Astrocyte (in vitro differentiated cells and primary cell): ENCODE data around the gene AGPS. TPM values are rescaled to one million over a fixed set of nuclear protein-coding genes. Genes with fewer than 3 reads are reported as not detected.

ENCODE experiments used
- DNase-seq: peaks from one replicate; pipeline ENCODE4 v3.0.0-alpha.2; 2010; ENCODE audit warnings: low read depth
- FAIRE-seq: peaks from 2 replicates; lab custom pipeline; 2011; peaks lifted over from hg19 to GRCh38; lab: Jason Lieb, UNC
- H2AFZ ChIP-seq: 2 replicates; pipeline ENCODE4 v1.6.0; 2012; ENCODE audit warnings: low read depth, low read length, inconsistent platforms
- H3K27ac ChIP-seq: 2 replicates; pipeline ENCODE4 v1.5.1; 2011; ENCODE audit warnings: low read depth, low read length, inconsistent platforms
- H3K27me3 ChIP-seq: 2 replicates; pipeline ENCODE4 v1.6.0; 2011; ENCODE audit warnings: low read length, inconsistent platforms; ENCODE audit not compliant: insufficient read depth
- H3K36me3 ChIP-seq: 2 replicates; pipeline ENCODE4 v1.5.1; 2011; ENCODE audit warnings: low read length, inconsistent platforms; ENCODE audit not compliant: insufficient read depth
- H3K4me1 ChIP-seq: 2 replicates; pipeline ENCODE4 v1.5.1; 2011; ENCODE audit warnings: low read length, inconsistent platforms; ENCODE audit not compliant: insufficient read depth
- H3K4me2 ChIP-seq: 2 replicates; pipeline ENCODE4 v1.6.0; 2012; ENCODE audit warnings: low read length, inconsistent platforms
- H3K4me3 ChIP-seq: 2 replicates; pipeline ENCODE4 v1.5.1; 2011; ENCODE audit warnings: low read depth, mild to moderate bottlenecking, low read length, inconsistent platforms; ENCODE audit not compliant: insufficient read depth
- H3K79me2 ChIP-seq: 2 replicates; pipeline ENCODE4 v1.6.0; 2012; ENCODE audit warnings: mild to moderate bottlenecking, low read length, inconsistent platforms; ENCODE audit not compliant: insufficient read depth
- H3K9ac ChIP-seq: 2 replicates; pipeline ENCODE4 v1.6.0; 2012; ENCODE audit warnings: mild to moderate bottlenecking, low read length, inconsistent platforms
- H3K9me3 ChIP-seq: 2 replicates; pipeline ENCODE4 v1.5.1; 2012; ENCODE audit warnings: low read depth, mild to moderate bottlenecking, low read length, inconsistent platforms; ENCODE audit not compliant: insufficient read depth
- H4K20me1 ChIP-seq: 2 replicates; pipeline ENCODE4 v1.6.0; 2012; ENCODE audit warnings: low read length, inconsistent platforms; ENCODE audit not compliant: insufficient read depth
- H3K27ac Mint-ChIP-seq: one replicate; pipeline ENCODE4 v1.8.0; 2021; ENCODE audit warnings: mild to moderate bottlenecking, mixed read lengths; ENCODE audit not compliant: unreplicated experiment
- H3K27me3 Mint-ChIP-seq: one replicate; pipeline ENCODE4 v1.8.0; 2021; ENCODE audit warnings: low read depth, mixed read lengths; ENCODE audit not compliant: unreplicated experiment
- H3K36me3 Mint-ChIP-seq: one replicate; pipeline ENCODE4 v1.8.0; 2021; ENCODE audit warnings: low read depth, mixed read lengths; ENCODE audit not compliant: unreplicated experiment
- H3K4me1 Mint-ChIP-seq: one replicate; pipeline ENCODE4 v1.8.0; 2021; ENCODE audit warnings: low read depth, mixed read lengths; ENCODE audit not compliant: unreplicated experiment
- H3K4me3 Mint-ChIP-seq: one replicate; pipeline ENCODE4 v1.8.0; 2021; ENCODE audit warnings: mild to moderate bottlenecking, moderate library complexity, mixed read lengths; ENCODE audit not compliant: unreplicated experiment
- H3K9me3 Mint-ChIP-seq: one replicate; pipeline ENCODE4 v1.8.0; 2021; ENCODE audit warnings: mild to moderate bottlenecking, mixed read lengths; ENCODE audit not compliant: unreplicated experiment
- CTCF ChIP-seq: IDR thresholded peaks from 2 replicates; pipeline ENCODE4 v1.5.1; 2011; ENCODE audit warnings: low read depth, mild to moderate bottlenecking, inconsistent platforms, low read length, moderate library complexity; ENCODE audit not compliant: insufficient read depth
- EZH2 ChIP-seq: IDR thresholded peaks from 2 replicates; pipeline ENCODE4 v1.6.1; 2012; ENCODE audit warnings: mild to moderate bottlenecking, low read length, inconsistent platforms; ENCODE audit not compliant: insufficient read depth
- total RNA-seq: library from RNA; stranded (reverse); gene quantifications from 2 replicates; pipeline ENCODE4 v1.2.1, GENCODE V29; 2021

The AGPS gene
- total RNA-seq, 1 donor from 2014 or later, result 66.2 TPM

DNA sequence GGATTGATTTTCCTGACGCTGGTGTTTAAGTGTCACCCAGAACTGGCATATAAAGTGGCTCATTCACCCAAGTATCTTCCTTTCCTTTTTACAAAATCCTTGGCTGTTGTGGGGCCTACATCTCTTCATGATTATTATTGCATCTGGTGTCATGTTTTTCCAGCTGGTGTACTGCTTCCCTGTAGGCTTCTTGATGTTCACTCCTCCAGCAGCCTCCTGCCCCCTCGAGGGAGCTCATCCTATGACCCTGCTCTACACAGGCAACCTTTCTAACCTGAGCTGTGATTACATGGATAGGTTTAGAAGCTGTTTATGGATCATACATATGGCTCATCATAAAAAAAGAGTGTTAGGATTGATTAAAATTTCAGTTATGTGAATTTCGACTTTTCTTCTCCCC is 12.4 kb upstream of the AGPS start:
- Mint-ChIP-seq H3K27me3 (no peaks in the 10 kb centered on the region), H3K4me3 (no peak overlapping the region), H3K4me1 (no peaks in the 10 kb centered on the region), H3K36me3 (no peaks in the 10 kb centered on the region), H3K27ac (no peak overlapping the region), H3K9me3 (no peaks in the 10 kb centered on the region)
- no peaks in the 10 kb centered on the region for H3K27me3 ChIP-seq
- DNase-seq (no peak), FAIRE-seq (no peak)
- H3K36me3 ChIP-seq, result no peaks in the 10 kb centered on the region
- H3K4me3 ChIP-seq, result no peak overlapping the region
- TF ChIP-seq CTCF, result no peak
- no peak for TF ChIP-seq EZH2
- no peak overlapping the region for H2AFZ ChIP-seq
- no peaks in the 10 kb centered on the region for H3K4me1 ChIP-seq
- H4K20me1 ChIP-seq, result no peaks in the 10 kb centered on the region
- no peak overlapping the region for H3K27ac ChIP-seq
- H3K79me2 ChIP-seq, result no peaks in the 10 kb centered on the region
- no peak overlapping the region for H3K9ac ChIP-seq
- H3K9me3 ChIP-seq, result no peaks in the 10 kb centered on the region
- H3K4me2 ChIP-seq, result no peak overlapping the region

- Histone ChIP-seq H2AFZ (no peak overlapping the region), H3K4me3 (no peak overlapping the region), H3K9me3 (no peaks in the 10 kb centered on the region), H3K27me3 (no peaks in the 10 kb centered on the region), H3K4me1 (no peaks in the 10 kb centered on the region), H3K27ac (no peak overlapping the region), H4K20me1 (no peaks in the 10 kb centered on the region), H3K36me3 (no peaks in the 10 kb centered on the region), H3K4me2 (no peak overlapping the region), H3K79me2 (no peaks in the 10 kb centered on the region), H3K9ac (no peak overlapping the region)
- DNase-seq (no peak), FAIRE-seq (no peak)
- no peak overlapping the region for H3K4me3 Mint-ChIP-seq
- H3K4me1 Mint-ChIP-seq, result no peaks in the 10 kb centered on the region
- no peaks in the 10 kb centered on the region for H3K36me3 Mint-ChIP-seq
- H3K27ac Mint-ChIP-seq, result no peak overlapping the region
- H3K9me3 Mint-ChIP-seq, result no peaks in the 10 kb centered on the region
- H3K27me3 Mint-ChIP-seq, result no peaks in the 10 kb centered on the region
- TF ChIP-seq EZH2, result no peak
These were observed 8.6 kb upstream of the AGPS start for GRCh38 chr2:177383935-177384334.

DNA sequence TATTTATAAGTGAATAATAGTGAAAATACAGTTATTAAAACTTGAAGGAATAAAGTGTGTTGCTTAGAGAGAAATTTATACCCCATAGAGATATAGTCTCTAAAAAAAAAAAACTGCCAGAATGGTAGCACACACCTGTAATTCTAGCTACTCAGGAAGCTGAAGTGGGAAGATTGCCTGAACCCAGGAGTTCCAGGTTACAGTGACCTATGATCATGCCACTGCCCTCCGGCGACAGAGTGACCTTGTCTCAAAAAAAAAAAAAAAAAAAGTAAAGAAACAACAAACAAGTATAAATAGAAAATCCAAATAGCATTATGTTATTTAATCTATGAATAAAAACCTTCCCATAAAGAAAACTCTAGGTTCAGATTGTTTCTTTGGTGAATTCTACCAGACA is 7.4 kb upstream of the AGPS start:
- no peak for FAIRE-seq
- Mint-ChIP-seq H3K27ac (no peak overlapping the region), H3K4me3 (no peak overlapping the region)

More for the DNA sequence above, 7.4 kb upstream of the AGPS start:
- TF ChIP-seq CTCF (no peak), EZH2 (no peak)
- H3K9ac ChIP-seq, result no peak overlapping the region
- no peak overlapping the region for H3K27ac ChIP-seq
- H2AFZ ChIP-seq, result no peak overlapping the region
- H3K79me2 ChIP-seq, result no peaks in the 10 kb centered on the region
- no peaks in the 10 kb centered on the region for H3K9me3 ChIP-seq
- no peaks in the 10 kb centered on the region for H3K36me3 ChIP-seq
- H3K9me3 Mint-ChIP-seq, result no peaks in the 10 kb centered on the region
- no peak overlapping the region for H3K4me2 ChIP-seq
- no peaks in the 10 kb centered on the region for H3K4me1 ChIP-seq
- no peak for DNase-seq
- no peaks in the 10 kb centered on the region for H3K4me1 Mint-ChIP-seq
- H3K27me3 Mint-ChIP-seq, result no peaks in the 10 kb centered on the region
- no peaks in the 10 kb centered on the region for H3K36me3 Mint-ChIP-seq
- H4K20me1 ChIP-seq, result no peaks in the 10 kb centered on the region
- no peak overlapping the region for H3K4me3 ChIP-seq
- H3K27me3 ChIP-seq, result no peaks in the 10 kb centered on the region
